GM18502 (cell line): ENCODE data around the gene ENDOV.
A peak's percentile ranks its signal among the peaks of the same experiment; 100 is the strongest.

ENCODE experiments used
- ATAC-seq: cut with Tn5 transposase; IDR thresholded peaks from one replicate; pipeline ENCODE4 v1.9.1; 2021; ENCODE audit warnings: mild to moderate bottlenecking; ENCODE audit not compliant: unreplicated experiment, poor library complexity

The ENDOV gene

GRCh38 chr17:80445726-80446110 is 30.8 kb downstream of the ENDOV start:
- no peak for ATAC-seq

- no peak for ATAC-seq
Measured at GRCh38 chr17:80446645-80447405, 31.9 kb downstream of the ENDOV start.

GRCh38 chr17:80447790-80448189 is 32.8 kb downstream of the ENDOV start:
- ATAC-seq, result no peak

GRCh38 chr17:80449194-80449929 is 34.4 kb downstream of the ENDOV start:
- ATAC-seq, result no peak

- no peak for ATAC-seq
Measured at GRCh38 chr17:80449930-80450576, 35.1 kb downstream of the ENDOV start.

GRCh38 chr17:80451104-80451775 is 36.3 kb downstream of the ENDOV start:
- ATAC-seq, result no peak

GRCh38 chr17:80452173-80452915 is 37.4 kb downstream of the ENDOV start:
- ATAC-seq, result no peak

- ATAC-seq, result no peak
Measured at GRCh38 chr17:80453126-80453997, 38.4 kb downstream of the ENDOV start.

GRCh38 chr17:80453998-80454556 is 39.1 kb downstream of the ENDOV start:
- ATAC-seq, result peak; percentile 2

- peak; percentile 80 for ATAC-seq
Measured at GRCh38 chr17:80454557-80455335, 39.8 kb downstream of the ENDOV start.

GRCh38 chr17:80455336-80455710 is 40.4 kb downstream of the ENDOV start:
- peak; percentile 39 for ATAC-seq

GRCh38 chr17:80455784-80456183 is 40.8 kb downstream of the ENDOV start:
- ATAC-seq, result no peak

- ATAC-seq, result no peak
Measured at GRCh38 chr17:80456465-80457235, 41.7 kb downstream of the ENDOV start.

GRCh38 chr17:80457236-80457856 is 42.4 kb downstream of the ENDOV start:
- no peak for ATAC-seq

GRCh38 chr17:80458016-80458415 is 43.0 kb downstream of the ENDOV start:
- no peak for ATAC-seq

- ATAC-seq, result no peak
Measured at GRCh38 chr17:80459234-80459633, 44.3 kb downstream of the ENDOV start.

GRCh38 chr17:80460429-80460834 is 45.5 kb downstream of the ENDOV start:
- no peak for ATAC-seq
